SK-N-SH (cell line): ENCODE data around the gene ROM1. TPM values are rescaled to one million over a fixed set of nuclear protein-coding genes. Genes with fewer than 3 reads are reported as not detected.
A peak's percentile ranks its signal among the peaks of the same experiment; 100 is the strongest.

Source experiments
- CTCF ChIA-PET: fragments of 300-600, 350-600 bp; formaldehyde crosslinking; extraction: SDS; loops from one replicate; lab custom pipeline; 2021; lab: Yijun Ruan, JAX
- POLR2A ChIA-PET: fragments of 350-600 bp; sonication (Branson Sonifier 250); formaldehyde crosslinking; extraction: SDS; loops from one replicate; lab custom pipeline; 2020; ENCODE audit warnings: antibody characterized with exemption, inconsistent platforms; lab: Yijun Ruan, JAX
- DNase-seq: peaks from one replicate; pipeline ENCODE4 v3.0.0; 2012
- H2AFZ ChIP-seq: fragments of 200-600 bp; sonication (generic); 2 replicates; pipeline ENCODE4 v1.8.1; 2016; ENCODE audit warnings: antibody characterized with exemption, mild to moderate bottlenecking, low read depth
- H3F3A ChIP-seq: fragments of 200-600 bp; sonication (generic); replicated peaks from 2 replicates; pipeline ENCODE3; 2016; ENCODE audit warnings: antibody characterized with exemption, mild to moderate bottlenecking; ENCODE audit not compliant: insufficient read depth
- H3K27ac ChIP-seq, 2 experiments: fragments of 200-500 bp in 1 of 2; fragments of 200-600 bp in 1 of 2; sonication (Bioruptor generic) in 1 of 2; sonication (generic), shearing (Covaris generic) in 1 of 2; 2 replicates each; pipeline versions ENCODE4 v1.5.1 to v1.6.1; 2014 to 2016; ENCODE audit warnings: low read depth in 2 of 2, inconsistent platforms in 1 of 2, low read length in 1 of 2, mild to moderate bottlenecking in 1 of 2, mixed read lengths in 1 of 2
- H3K27me3 ChIP-seq: fragments of 200-600 bp; sonication (generic), shearing (Covaris generic); 2 replicates; pipeline ENCODE4 v1.6.1; 2016; ENCODE audit warnings: mixed run types; ENCODE audit not compliant: insufficient read depth
- H3K36me3 ChIP-seq, 2 experiments: fragments of 200-500 bp in 1 of 2; fragments of 200-600 bp in 1 of 2; sonication (Bioruptor generic) in 1 of 2; sonication (generic) in 1 of 2; replicated peaks in 1 of 2; 2 replicates each; pipeline versions ENCODE3 to v1.5.1; 2014 to 2016; ENCODE audit warnings: low read length in 1 of 2, mild to moderate bottlenecking in 1 of 2; ENCODE audit not compliant: insufficient read depth in 2 of 2, control insufficient read depth in 1 of 2
- H3K4me1 ChIP-seq, 2 experiments: fragments of 200-500 bp in 1 of 2; fragments of 200-600 bp in 1 of 2; sonication (Bioruptor generic) in 1 of 2; sonication (generic), shearing (Covaris generic) in 1 of 2; 2 replicates each; pipeline versions ENCODE4 v1.5.1 to v1.6.1; 2014 to 2016; ENCODE audit warnings: low read depth in 1 of 2, low read length in 1 of 2, mixed run types in 1 of 2; ENCODE audit not compliant: insufficient read depth in 2 of 2, control insufficient read depth in 1 of 2
- H3K4me2 ChIP-seq: fragments of 200-600 bp; sonication (generic), shearing (Covaris generic); 2 replicates; pipeline ENCODE4 v1.6.1; 2017; ENCODE audit warnings: mixed run types
- H3K4me3 ChIP-seq, 2 experiments: fragments of 200-500 bp in 1 of 2; fragments of 200-600 bp in 1 of 2; sonication (Bioruptor generic) in 1 of 2; sonication (generic), shearing (Covaris generic) in 1 of 2; 2 replicates each; pipeline versions ENCODE4 v1.5.1 to v1.8.1; 2014 to 2016; ENCODE audit warnings: low read depth in 2 of 2, inconsistent platforms in 1 of 2, low read length in 1 of 2, mild to moderate bottlenecking in 1 of 2, mixed read lengths in 1 of 2, moderate library complexity in 1 of 2
- H3K79me2 ChIP-seq: fragments of 200-600 bp; sonication (generic); 2 replicates; pipeline ENCODE4 v1.8.1; 2017; ENCODE audit warnings: mild to moderate bottlenecking; ENCODE audit not compliant: insufficient read depth
- H3K9ac ChIP-seq: fragments of 200-600 bp; sonication (generic); 2 replicates; pipeline ENCODE4 v1.6.1; 2017; ENCODE audit warnings: mixed run types
- H3K9me2 ChIP-seq: fragments of 200-600 bp; sonication (generic); 2 replicates; pipeline ENCODE4 v1.6.1; 2017; ENCODE audit warnings: mixed run types
- H3K9me3 ChIP-seq: fragments of 200-600 bp; sonication (generic); 2 replicates; pipeline ENCODE4 v1.6.1; 2017; ENCODE audit warnings: mixed run types, mild to moderate bottlenecking, moderate library complexity
- H4K20me1 ChIP-seq: fragments of 200-600 bp; sonication (generic); 2 replicates; pipeline ENCODE4 v1.6.1; 2017; ENCODE audit warnings: mild to moderate bottlenecking, mixed run types; ENCODE audit not compliant: insufficient read depth
- CHD2 ChIP-seq: fragments of 150-350 bp; IDR thresholded peaks from 2 replicates; pipeline ENCODE4 v1.6.1; 2018; ENCODE audit warnings: low read length; ENCODE audit not compliant: partially characterized antibody
- EP300 ChIP-seq, 2 experiments: IDR thresholded peaks; 2 replicates each; pipeline versions ENCODE4 v1.4.0 to v1.6.1; 2012; ENCODE audit warnings: borderline replicate concordance in 1 of 2, low read depth in 1 of 2, low read length in 1 of 2
- FOSL2 ChIP-seq: IDR thresholded peaks from 2 replicates; pipeline ENCODE4 v1.4.0; 2012; ENCODE audit warnings: low read depth, mild to moderate bottlenecking, moderate library complexity, borderline replicate concordance
- JUND ChIP-seq: IDR thresholded peaks from 2 replicates; pipeline ENCODE4 v1.4.0; 2012
- MEF2A ChIP-seq: IDR thresholded peaks from 2 replicates; pipeline ENCODE4 v1.4.0; 2012; ENCODE audit warnings: low read depth, borderline replicate concordance
- MXI1 ChIP-seq: IDR thresholded peaks from 2 replicates; pipeline ENCODE4 v1.6.1; 2012; ENCODE audit warnings: mild to moderate bottlenecking, low read depth, low read length, improper control_type of control experiment
- NRF1 ChIP-seq: IDR thresholded peaks from 2 replicates; pipeline ENCODE4 v1.6.1; 2012; ENCODE audit warnings: low read depth, mild to moderate bottlenecking, low read length
- POLR2AphosphoS5 ChIP-seq: IDR thresholded peaks from 2 replicates; pipeline ENCODE4 v1.6.1; 2012; ENCODE audit warnings: low read depth, low read length
- RAD21 ChIP-seq: IDR thresholded peaks from 2 replicates; pipeline ENCODE4 v1.6.1; 2012; ENCODE audit warnings: mild to moderate bottlenecking, low read length
- RCOR1 ChIP-seq: fragments of 150-350 bp; IDR thresholded peaks from 2 replicates; pipeline ENCODE4 v1.6.1; 2017; ENCODE audit warnings: antibody characterized with exemption, low read length
- RFX5 ChIP-seq: IDR thresholded peaks from 2 replicates; pipeline ENCODE4 v1.6.1; 2012; ENCODE audit warnings: mild to moderate bottlenecking, improper control_type of control experiment, low read length
- RXRA ChIP-seq: IDR thresholded peaks from 2 replicates; pipeline ENCODE4 v1.4.0; 2012; ENCODE audit warnings: low read depth, mild to moderate bottlenecking, borderline replicate concordance
- SIN3A ChIP-seq: IDR thresholded peaks from 2 replicates; pipeline ENCODE4 v1.6.1; 2012; ENCODE audit warnings: low read depth, mild to moderate bottlenecking, low read length, moderate library complexity, borderline replicate concordance
- TAF1 ChIP-seq: IDR thresholded peaks from 2 replicates; pipeline ENCODE4 v1.6.1; 2012; ENCODE audit warnings: low read depth, mild to moderate bottlenecking, low read length, moderate library complexity, borderline replicate concordance
- TCF12 ChIP-seq: IDR thresholded peaks from 2 replicates; pipeline ENCODE4 v1.4.0; 2012
- TEAD4 ChIP-seq: IDR thresholded peaks from 2 replicates; pipeline ENCODE4 v1.4.0; 2012; ENCODE audit warnings: mild to moderate bottlenecking, borderline replicate concordance; ENCODE audit not compliant: insufficient read depth
- YY1 ChIP-seq: IDR thresholded peaks from 2 replicates; pipeline ENCODE4 v1.4.0; 2012; ENCODE audit warnings: low read depth, mild to moderate bottlenecking
- WGBS: methylation state at CpG from one replicate; pipeline ENCODE4 v1.1.6; 2017; ENCODE audit warnings: low lambda C conversion rate; 5-methylcytosine and 5-hydroxymethylcytosine counted together
- polyA plus RNA-seq, 3 experiments: library from polyadenylated mRNA; depleted of rRNA; stranded (reverse); fragments of >200 nt; gene quantifications; 2 replicates each; pipeline ENCODE4 v1.2.3, GENCODE V29; 2012
- TF ChIP-seq, protein P1 (sequence below): IDR thresholded peaks from 2 replicates; pipeline ENCODE4; 2012
- TF ChIP-seq, protein P2 (sequence below): IDR thresholded peaks from 2 replicates; pipeline ENCODE4 v1.4.0; 2012; ENCODE audit warnings: low read depth
- TF ChIP-seq, protein P3 (sequence below): fragments of 150-350 bp; IDR thresholded peaks from 2 replicates; pipeline ENCODE4 v1.6.1; 2017; ENCODE audit warnings: antibody characterized with exemption, low read length, low read depth, borderline replicate concordance

Gene ROM1
- polyA plus RNA-seq, 1 of the 3 experiments (the other 2 are of a cell fraction), result 7.3 TPM

DNA sequence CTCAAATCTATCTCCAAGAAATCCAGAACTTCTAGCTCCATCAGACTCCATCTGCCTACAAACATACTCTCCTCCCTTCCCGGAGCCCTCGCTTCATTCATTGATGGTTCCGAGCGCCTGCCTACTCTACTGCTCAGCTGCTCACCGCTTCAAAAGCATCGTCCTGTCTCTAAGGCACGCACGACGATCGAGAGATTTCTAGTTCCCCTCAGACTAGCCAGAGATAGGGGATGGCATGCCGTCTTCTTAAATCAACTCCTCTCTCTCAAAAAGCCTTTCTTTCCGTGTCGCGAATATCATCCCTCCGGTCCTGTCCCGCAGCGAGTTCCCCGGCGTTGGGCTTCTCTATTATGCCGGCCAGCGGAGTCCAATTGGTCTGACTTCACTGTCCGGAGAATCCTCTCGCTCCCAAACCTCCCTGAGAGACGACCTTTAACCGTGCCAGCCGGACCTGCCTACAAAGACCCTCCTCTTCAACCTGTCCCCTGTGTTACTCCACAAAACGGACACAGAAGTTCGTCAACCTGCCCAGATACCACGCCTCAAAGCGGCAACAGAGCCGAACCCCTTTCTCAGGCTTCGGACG is 40.0 kb upstream of the ROM1 start:
- Histone ChIP-seq H3F3A (peaks cover 22% of the 10 kb centered on the region), H3K27me3 (no peaks in the 10 kb centered on the region), H4K20me1 (peaks cover 39% of the 10 kb centered on the region), H3K4me1 (peaks cover 19 to 28% of the 10 kb centered on the region in 2 experiments; a peak in 3 of 4 replicates), H3K9me2 (no peaks in the 10 kb centered on the region), H3K36me3 (peaks cover 41 to 51% of the 10 kb centered on the region in 2 experiments), H3K9ac (peak overlapping the region; percentile 88), H3K27ac (peak overlapping the region; percentile 64 to 85), H3K79me2 (peaks cover 73% of the 10 kb centered on the region), H3K4me2 (peak overlapping the region; percentile 95), H3K4me3 (peak overlapping the region; percentile 83 to 93), H2AFZ (no peak overlapping the region; the same call in 1 of the 2 replicates), H3K9me3 (no peaks in the 10 kb centered on the region)
- ChIA-PET CTCF (interaction anchor here (0.6 to 3.2 kb wide), 7 partner anchors 9 to 179 kb away, joined by 3 to 14 read pairs (median 4); no protein-coding TSS in a partner anchor), POLR2A (interaction anchor here (0.6 to 2.0 kb wide), 20 partner anchors 8 to 181 kb away, joined by 3 to 47 read pairs (median 5); partner anchors contain the start of genes AHNAK, B3GAT3, C11orf98 and CSKMT)
- DNase-seq, result peak; percentile 34
- TF ChIP-seq MXI1, result no peak
- no peak for TF ChIP-seq TEAD4
- TF ChIP-seq MEF2A, result no peak
- TF ChIP-seq SIN3A, result 0 out of 2 replicates have a peak, but pooled peaks have one; percentile 33
- no peak for TF ChIP-seq NRF1
- no peak for TF ChIP-seq RFX5
- no peak for TF ChIP-seq CHD2
- no peak for TF ChIP-seq POLR2AphosphoS5
- TF ChIP-seq FOSL2, result no peak
- WGBS, result 2% methylated on average over 33 of the region's 33 CpGs

DNA sequence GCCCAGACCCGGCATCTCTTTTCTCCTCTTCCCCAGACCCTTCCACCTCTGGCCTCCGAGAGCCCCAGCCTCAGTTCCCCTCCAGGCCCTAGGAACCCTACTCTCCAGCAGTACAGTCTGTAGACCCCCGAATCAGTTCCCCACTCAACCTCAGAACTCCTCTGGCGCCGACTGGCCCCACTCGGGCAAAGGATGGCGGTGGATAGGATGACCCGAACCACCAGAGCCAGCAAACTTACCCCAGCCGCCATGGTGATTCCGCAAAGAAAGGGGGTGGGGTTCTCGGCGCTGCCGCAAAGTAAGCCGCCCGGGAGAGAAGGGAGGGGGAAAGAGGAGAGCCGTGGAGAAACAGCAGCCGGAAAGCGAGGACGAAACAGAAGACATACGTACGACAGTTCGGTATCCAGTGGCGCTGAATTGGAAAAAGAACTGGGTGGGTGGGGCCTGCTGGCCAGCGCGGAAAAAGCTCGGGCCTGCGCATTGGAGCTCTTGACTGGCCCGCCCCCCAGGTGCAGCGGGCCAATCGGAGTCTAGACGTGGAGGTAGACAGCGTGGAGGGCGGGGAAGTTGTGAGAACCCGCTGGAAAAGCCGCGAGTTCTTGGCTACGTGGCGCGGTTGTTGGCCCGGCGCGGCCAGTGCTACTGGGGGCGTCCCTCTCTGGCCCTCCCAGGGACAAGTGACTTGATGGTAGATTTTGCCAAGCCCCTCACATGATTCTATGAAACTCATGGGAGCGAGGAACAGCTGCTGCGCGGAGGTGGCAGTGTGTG is 39.3 kb upstream of the ROM1 start, which contains the start of gene EEF1G:
EEF1G (minus strand) TSS at position 300 of the 771 bp plus-strand sequence; CDS start at position 251, 49 bp downstream.
- H3F3A ChIP-seq, result peaks cover 18% of the 10 kb centered on the region
- under 1% methylated on average over 40 of the region's 46 CpGs for WGBS
- peak within 1 kb of the TSS; percentile 95 for H3K4me2 ChIP-seq
- DNase-seq, result peak; percentile 99
- ChIA-PET POLR2A (interaction anchor here (0.6 to 2.0 kb wide), 27 partner anchors 8 to 758 kb away, joined by 3 to 47 read pairs (median 4); partner anchors contain the start of genes AHNAK, B3GAT3, C11orf98 and CSKMT), CTCF (interaction anchor here (0.7 to 3.2 kb wide), 6 partner anchors 13 to 298 kb away, joined by 3 to 14 read pairs (median 4); partner anchors contain the start of gene TUT1)
- H3K4me3 ChIP-seq, result peak within 1 kb of the TSS; percentile 83 to 93
- H3K27ac ChIP-seq, result peak within 1 kb of the TSS; percentile 83 to 87
- H3K36me3 ChIP-seq, result peaks cover 40 to 55% of the 10 kb centered on the region in 2 experiments
- H3K9ac ChIP-seq, result peak within 1 kb of the TSS; percentile 88
- H3K4me1 ChIP-seq, result peaks cover 19 to 28% of the 10 kb centered on the region in 2 experiments; a peak in 3 of 4 replicates
- no peaks in the 10 kb centered on the region for H3K9me3 ChIP-seq
- peaks cover 33% of the 10 kb centered on the region for H4K20me1 ChIP-seq
- peaks cover 67% of the 10 kb centered on the region for H3K79me2 ChIP-seq
- H3K9me2 ChIP-seq, result no peaks in the 10 kb centered on the region
- no peaks in the 10 kb centered on the region for H3K27me3 ChIP-seq
- H2AFZ ChIP-seq, result peak within 1 kb of the TSS; percentile 61
- peak; percentile 95 for TF ChIP-seq POLR2AphosphoS5
- peak; percentile 100 for TF ChIP-seq TAF1
- TF ChIP-seq RAD21, result no peak
- TF ChIP-seq NRF1, result peak; percentile 96
- TF ChIP-seq, protein P1, sequence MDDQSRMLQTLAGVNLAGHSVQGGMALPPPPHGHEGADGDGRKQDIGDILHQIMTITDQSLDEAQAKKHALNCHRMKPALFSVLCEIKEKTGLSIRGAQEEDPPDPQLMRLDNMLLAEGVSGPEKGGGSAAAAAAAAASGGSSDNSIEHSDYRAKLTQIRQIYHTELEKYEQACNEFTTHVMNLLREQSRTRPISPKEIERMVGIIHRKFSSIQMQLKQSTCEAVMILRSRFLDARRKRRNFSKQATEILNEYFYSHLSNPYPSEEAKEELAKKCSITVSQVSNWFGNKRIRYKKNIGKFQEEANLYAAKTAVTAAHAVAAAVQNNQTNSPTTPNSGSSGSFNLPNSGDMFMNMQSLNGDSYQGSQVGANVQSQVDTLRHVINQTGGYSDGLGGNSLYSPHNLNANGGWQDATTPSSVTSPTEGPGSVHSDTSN, result 0 out of 2 replicates have a peak, but pooled peaks have one; percentile 1
- no peak for TF ChIP-seq RXRA
- TF ChIP-seq YY1, result peak; percentile 91
- peak; percentile 31; the same call in 1 of the 2 replicates for TF ChIP-seq TCF12
- TF ChIP-seq JUND, result 0 out of 2 replicates have a peak, but pooled peaks have one; percentile 4
- TF ChIP-seq, protein P2, sequence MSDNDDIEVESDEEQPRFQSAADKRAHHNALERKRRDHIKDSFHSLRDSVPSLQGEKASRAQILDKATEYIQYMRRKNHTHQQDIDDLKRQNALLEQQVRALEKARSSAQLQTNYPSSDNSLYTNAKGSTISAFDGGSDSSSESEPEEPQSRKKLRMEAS, result peak; percentile 21; the same call in 1 of the 2 replicates
- TF ChIP-seq EP300 (IDR thresholded peaks at IDR 0.05; ENCODE audit: borderline replicate concordance in 1 of 2, low read depth in 1 of 2, low read length in 1 of 2), result peak; percentile 15 to 41; a peak in 2 of 4 replicates
- TF ChIP-seq RCOR1, result no peak
- TF ChIP-seq, protein P3, sequence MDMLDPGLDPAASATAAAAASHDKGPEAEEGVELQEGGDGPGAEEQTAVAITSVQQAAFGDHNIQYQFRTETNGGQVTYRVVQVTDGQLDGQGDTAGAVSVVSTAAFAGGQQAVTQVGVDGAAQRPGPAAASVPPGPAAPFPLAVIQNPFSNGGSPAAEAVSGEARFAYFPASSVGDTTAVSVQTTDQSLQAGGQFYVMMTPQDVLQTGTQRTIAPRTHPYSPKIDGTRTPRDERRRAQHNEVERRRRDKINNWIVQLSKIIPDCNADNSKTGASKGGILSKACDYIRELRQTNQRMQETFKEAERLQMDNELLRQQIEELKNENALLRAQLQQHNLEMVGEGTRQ, result no peak
- TF ChIP-seq SIN3A, result peak; percentile 74; the same call in 1 of the 2 replicates
